GM21825 (cell line): ENCODE results near the gene C1D.
"Not testable (repeated sequence)": the region's sequence is repeated elsewhere in the genome, so short reads cannot be mapped to it uniquely, and the experiment has no call there.

Source experiments
- ATAC-seq: cut with Tn5 transposase; IDR thresholded peaks from one replicate; pipeline ENCODE4 v1.9.1; 2021; ENCODE audit warnings: mild to moderate bottlenecking, moderate library complexity; ENCODE audit not compliant: unreplicated experiment

C1D gene, protein sequence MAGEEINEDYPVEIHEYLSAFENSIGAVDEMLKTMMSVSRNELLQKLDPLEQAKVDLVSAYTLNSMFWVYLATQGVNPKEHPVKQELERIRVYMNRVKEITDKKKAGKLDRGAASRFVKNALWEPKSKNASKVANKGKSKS

DNA sequence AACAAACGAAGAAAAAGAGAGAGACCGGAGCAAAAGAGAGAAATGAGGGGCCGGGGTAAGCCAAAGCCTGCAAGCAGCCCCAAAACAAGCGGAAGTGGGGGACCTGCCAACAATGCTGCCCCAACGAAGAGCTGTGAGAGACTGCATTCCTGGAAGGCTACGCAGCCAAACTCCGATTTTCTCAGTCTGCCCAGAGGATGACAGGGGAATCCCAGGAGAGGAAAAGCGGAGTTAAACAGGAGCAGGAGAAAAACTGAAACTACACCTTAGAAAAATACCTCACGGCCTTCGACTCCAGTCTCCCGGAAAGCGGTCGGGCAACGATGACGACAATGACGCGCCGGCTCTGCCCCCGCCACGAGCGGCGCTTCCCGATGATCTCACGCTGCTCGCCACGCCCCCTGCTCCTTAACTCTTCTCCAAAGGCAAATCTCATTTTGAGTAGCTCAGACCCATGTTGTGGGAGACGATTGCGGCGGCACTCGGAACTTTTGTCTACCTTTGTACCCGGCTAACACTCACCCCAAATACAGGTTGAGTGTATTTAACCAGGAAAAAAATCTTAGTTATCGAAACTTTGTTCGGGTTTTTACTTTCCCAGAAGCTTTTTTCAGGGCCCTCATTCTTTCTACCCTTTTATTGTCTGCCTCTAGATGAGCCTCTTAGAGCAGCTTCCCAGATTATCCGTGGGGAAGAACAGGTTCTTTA lies at the start of gene C1D:
TSS of gene C1D (minus strand) at position 325 of the 708 bp plus-strand sequence. CDS start 15,694 bp downstream, outside the sequence.
- ATAC-seq: peak; percentile 94

DNA sequence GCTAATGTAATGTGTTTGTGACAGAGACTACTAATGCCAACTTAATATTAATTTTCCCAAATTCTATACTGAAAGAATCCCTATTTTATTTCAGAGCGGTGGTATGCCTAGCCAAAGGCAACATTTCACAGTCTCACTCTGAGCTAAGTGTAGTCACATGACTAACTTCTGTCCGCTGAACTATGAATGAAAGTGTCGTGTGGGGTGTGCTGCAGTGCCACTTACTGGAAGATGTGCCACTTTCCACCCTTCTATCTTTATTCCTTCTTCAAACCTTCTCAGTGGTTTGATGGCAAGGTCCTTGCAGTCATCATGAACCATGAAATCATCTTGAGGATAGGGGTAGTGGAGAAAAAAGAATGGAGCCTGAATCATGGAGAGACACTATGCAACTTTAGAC lies 47.3 kb upstream of the C1D start:
- ATAC-seq: peak; percentile 61

DNA sequence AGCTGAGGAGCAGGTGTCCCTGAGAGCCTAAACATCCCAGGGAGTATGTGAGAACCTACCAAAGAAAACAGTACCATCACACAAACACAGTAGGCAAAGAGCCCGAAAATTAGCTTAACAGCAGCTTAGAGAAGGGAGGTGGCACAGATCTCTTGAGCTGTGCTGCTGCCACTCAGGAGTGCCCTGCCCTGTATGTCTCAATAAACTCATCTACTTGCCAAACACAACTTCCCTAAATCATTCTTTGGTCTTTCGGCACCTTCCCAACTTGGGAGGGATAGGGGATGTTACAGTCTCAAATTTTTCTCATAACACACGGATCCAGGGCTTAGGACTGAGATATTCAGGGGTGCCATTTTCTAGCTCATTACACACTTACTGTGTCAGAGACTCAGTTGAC lies 45.3 kb upstream of the C1D start:
- no peak for ATAC-seq

DNA sequence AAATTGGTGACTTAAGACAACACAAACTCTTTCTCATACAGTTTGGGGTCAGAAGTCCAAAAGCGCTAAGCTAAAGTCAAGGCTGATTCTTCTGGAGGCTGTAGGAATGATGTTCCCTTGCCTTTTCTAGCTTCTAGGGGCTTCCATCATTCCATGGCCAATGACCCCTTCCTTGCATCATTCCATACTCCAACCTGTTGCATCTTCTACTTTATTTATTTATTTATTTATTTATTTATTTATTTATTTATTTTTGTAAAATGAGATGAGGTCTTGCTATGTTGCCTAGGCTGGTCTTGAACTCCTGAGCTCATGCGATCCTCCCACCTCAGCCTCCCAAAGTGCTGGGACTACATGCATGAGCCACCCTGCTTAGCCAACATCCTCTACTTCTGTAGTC lies 44.7 kb upstream of the C1D start:
- no peak for ATAC-seq

DNA sequence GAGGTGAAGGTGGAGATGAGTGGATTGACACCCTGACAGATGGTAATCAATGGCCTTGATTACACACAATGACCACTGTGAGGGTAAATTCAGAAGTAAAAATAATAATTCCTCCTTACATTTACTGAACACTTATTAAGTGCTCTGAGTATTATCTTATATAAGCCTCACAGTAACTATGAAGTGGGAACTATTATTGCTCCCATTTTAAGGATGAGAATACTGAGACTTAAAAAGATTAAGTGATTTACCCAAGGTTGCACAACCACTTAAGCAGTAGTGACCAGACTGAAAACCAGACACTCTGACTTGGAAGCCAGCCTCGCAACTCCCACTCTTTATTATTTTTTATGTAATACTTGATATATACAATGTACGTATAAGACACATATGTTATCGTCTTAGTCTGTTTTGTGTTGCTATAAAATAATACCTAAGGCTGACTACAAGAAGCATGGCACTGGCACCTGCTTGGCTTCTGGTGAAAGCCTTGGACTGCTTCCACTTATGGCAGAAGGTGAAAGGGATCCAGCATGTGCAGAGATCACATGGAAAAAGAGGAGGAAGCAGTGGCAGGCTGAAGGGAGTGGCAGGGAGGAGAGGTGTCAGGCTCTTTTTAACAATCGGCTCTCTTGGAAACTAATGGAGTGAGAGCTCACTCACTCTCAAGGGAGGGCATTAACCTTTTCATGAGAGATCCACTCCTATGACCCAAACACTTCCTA lies 41.5 kb upstream of the C1D start:
- ATAC-seq: no peak

DNA sequence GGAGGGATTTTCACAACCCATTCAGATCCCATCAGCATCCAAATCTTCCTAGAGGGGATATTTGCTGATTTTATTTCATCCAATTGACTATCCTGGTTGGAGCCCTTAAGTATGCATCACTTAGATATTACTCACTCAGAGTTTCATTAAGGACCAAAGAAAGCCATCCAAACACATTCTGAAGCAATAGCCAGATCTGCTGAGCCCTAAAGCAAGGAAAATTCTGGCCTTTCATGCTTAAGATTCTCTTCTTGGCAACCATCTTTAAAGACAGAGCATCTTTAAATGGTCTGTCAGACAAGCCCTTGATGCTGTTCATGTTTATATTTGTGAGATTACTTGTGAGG lies 40.9 kb upstream of the C1D start:
- ATAC-seq: no peak

DNA sequence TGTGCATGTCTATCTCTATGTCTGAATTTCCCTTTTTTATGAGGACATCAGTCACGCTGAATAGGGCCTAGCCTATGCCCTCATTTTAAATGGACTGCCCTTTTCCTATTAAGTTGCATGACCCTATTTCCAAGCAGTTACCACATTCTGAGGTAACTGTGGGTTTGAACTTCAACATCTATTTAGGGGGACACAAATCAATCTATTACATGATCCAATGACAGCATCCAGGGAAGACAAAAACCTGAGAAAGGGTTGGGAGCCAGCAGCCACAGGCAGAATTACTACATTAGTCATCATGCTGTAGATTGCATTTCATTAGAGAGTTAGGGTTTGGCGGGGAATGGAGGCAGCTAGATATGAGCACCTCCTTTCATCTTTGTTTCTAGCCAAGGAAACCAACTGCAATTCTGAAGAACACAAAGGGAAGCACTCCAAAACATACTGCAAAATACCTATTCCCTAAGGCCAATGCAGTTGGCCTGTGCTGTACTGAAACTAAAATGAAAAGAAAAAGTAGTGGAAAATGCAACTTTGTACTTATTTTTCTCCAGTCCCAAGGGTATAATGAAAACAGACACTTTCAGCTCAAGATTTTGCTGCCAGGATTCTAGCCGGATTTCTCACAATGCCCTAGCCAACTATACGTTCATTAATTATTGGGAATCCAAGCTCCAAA lies 40.4 kb upstream of the C1D start:
- no peak for ATAC-seq

DNA sequence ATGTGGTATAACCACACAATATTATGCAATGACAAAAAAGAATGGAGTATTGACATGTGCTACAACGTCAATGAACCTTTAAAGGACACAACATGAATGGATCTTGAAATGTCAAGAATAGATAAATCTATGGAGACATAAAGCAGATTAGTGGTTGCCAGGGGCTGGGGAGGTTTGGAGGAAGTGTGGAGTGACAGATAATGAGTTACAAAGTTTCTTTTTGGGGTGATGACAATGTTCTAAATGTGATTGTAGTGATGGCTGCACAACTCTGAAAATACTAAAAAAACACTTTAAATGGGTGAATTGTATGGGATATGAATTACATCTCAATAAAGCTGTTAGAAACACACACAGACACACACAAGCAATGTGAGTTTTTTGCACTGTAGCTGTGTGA lies 37.4 kb upstream of the C1D start:
- no peak for ATAC-seq

DNA sequence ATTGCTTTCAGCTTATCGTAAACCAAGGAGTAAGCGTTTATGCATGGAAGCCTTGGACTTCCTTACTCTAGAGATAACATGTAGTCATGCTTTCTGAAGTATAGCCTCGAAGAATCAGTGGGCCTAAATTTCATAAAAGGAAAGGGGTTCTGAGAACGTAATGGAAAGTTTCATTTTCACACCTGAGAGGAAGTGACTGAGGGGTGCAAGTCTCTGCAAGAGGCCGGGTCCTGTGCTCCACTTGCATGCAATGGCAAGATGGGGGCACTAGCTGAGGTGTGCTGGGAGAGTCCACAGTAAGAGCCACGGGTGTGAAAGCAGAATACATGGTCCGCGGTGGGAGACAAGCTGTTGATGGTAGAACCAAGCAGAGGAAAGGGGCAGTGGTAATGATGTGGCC lies 36.5 kb upstream of the C1D start:
- ATAC-seq: no peak

DNA sequence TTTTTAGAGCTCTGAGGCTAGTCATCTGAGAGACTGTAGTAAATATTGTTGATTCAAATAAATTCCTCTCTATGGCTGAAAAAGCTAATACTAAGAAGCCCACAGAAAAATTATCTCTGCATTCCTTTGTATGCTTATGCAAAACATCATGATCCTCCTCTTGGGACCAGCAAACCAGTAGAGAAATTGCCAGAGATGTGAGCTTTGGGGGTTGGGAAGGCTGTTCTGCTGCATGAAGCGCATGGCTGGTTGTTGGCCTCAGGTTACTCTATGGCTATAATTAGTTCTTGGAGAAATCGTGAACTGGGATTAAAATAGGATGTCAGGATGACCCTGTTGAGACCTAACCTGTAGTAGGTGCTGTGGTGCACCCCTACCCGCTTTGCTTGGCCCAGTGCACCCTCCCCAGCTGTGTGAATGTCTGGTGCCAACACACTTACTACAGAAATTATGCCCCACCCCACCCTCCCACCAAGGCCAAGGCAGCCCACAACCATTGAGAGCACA lies 35.5 kb upstream of the C1D start:
- no peak for ATAC-seq

DNA sequence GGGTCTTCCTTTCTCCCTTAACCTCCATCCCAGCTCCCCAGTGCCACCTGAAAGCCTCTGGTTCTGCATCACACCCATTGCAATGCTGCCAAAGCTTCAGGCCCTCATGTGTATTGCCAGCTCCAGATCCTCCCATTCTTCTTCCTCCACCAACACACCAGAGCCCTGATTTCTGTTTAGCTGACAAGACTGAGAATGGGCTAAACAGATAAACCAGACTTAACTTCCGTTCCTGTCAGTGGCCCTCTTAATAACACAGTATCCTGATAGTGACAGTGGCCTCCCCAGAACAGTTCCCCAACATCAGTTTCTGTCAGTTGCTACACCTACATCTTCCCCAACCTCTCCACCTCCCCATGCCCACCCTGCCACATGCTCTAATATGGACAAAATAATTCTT lies 31.3 kb upstream of the C1D start:
- no peak for ATAC-seq

DNA sequence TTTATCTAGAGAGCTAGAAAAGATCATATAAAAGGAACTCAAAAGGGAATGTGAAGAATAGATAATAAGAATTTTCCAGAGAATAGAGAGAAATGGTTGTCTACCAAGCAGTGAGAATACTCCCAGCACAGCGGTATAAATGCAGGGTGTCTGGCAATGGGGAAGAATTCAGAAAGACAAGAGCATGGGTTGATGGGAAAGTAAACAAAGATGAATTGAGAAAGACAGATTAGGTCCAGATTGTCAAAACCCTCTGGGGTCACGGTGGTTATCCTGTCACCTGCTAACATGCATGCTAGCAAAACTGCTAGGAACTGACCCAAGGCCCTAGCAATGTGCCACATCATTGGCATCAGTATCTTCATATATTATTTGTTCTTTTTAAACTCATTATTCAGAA lies 30.8 kb upstream of the C1D start:
- ATAC-seq: no peak

DNA sequence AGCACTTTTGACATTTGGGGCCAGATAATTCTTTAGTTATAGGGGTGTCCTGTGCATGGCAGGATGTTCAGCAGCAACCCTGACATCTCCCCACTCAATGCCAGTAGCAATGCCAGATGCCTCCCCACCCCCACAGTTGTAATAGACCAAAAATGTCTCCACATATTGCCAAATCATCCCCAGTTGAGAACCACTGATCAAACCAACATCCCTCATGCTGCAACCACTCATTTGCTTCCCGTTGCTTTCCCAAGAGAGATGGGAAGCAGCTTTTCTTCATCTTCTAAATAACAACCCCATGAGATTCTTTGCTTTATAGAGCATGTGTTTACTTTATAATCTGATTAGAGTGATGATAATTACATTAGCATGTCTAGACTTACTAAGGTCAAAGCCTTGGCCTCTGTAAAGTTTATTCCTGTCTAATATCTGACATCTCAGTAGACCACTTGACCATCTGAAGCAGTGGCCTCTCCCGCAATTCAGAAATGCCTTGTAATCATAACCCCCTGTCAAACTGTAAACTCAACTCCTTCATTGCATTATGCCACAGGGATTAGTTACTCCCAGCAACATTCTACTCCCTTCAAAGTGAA lies 28.7 kb upstream of the C1D start:
- ATAC-seq: no peak

DNA sequence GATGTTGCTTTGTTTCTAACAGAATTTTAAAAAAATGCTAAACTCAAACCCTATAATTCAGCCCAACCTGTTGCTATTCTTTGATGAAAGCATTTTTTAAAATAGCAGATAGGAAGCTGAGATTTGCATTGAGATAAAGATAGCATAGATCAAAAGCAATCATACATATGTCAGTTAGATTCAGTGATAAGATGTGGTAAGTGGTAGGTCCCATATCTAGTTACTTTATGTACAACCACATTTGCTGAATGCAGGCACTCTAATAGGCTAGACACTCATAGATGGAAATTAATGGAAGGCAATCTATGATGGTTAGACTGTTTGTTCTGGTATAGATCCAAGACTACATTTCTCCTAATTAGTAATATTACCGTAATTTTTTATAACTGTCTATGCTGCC lies 27.2 kb upstream of the C1D start:
- ATAC-seq: no peak

DNA sequence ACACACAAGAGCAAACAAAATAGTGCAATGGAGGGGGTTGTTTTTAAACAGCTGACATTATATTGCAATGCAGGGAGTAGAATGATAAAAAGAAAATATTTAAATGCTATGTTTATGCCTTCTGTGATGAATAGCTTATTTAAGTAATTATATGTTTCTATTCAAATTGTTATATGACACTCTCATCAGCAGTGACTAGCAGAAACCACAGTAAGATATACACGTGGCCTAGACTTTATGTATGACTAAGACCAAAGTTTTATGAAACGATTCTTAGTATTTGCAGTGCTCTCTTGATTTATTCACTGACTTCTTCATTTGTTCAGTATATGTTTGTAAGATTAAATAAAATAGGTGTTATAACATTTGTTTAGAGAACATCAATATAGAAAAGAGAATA lies 26.1 kb upstream of the C1D start:
- ATAC-seq: no peak

DNA sequence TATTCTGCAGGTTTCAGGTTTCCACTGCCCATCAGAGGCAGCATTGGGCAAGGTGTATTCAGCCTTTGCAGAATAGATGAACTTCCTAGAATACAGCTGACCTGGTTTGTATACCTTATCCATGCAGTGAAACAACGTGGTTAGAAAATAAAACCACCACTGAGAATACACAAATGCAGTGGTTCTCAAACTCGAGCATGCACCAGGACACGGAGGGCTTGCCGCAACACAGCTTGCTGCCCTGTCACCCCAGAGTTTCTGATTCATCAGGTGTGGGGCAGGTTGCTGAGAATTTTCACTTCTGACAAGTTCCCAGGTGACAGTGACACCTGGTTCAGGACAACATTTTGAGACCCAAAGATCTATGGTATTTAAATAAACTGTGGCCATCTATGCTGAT lies 23.4 kb upstream of the C1D start:
- ATAC-seq: no peak

DNA sequence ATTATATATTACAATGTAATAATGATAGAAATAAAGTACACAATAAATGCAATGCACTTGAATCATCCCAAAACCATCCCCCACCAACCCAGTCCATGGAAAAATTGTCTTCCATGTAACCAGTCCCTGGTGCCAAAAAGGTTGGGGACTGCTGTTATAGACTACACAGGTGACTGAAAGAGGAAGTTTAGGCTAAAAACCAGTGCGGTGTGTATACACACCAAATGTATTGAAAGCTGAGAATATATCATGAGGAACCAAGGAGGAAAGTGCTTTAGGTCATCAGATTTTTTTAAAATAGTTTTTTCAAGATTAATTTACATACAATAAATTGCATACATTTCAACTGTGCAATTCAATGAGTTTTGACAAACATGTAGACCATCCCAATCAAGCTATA lies 20.5 kb upstream of the C1D start:
- ATAC-seq: no peak

DNA sequence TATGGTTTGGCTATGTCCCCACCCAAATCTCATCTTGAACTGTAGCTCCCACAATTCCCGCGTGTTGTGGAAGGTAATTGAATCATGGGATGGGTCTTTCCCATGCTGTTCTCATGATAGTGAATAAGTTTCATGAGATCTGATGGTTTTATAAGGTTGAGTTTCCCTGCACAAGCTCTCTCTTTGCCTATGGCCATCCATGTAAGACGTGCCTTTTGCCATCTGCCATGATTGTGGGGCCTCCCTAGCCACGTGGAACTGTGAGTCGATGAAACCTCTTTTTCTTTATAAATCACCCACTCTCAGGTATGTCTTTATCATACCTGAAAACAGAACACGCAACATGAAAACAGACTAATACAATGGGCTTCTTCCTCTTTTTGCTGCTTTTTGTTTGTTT lies 11.2 kb upstream of the C1D start:
- ATAC-seq: no peak

DNA sequence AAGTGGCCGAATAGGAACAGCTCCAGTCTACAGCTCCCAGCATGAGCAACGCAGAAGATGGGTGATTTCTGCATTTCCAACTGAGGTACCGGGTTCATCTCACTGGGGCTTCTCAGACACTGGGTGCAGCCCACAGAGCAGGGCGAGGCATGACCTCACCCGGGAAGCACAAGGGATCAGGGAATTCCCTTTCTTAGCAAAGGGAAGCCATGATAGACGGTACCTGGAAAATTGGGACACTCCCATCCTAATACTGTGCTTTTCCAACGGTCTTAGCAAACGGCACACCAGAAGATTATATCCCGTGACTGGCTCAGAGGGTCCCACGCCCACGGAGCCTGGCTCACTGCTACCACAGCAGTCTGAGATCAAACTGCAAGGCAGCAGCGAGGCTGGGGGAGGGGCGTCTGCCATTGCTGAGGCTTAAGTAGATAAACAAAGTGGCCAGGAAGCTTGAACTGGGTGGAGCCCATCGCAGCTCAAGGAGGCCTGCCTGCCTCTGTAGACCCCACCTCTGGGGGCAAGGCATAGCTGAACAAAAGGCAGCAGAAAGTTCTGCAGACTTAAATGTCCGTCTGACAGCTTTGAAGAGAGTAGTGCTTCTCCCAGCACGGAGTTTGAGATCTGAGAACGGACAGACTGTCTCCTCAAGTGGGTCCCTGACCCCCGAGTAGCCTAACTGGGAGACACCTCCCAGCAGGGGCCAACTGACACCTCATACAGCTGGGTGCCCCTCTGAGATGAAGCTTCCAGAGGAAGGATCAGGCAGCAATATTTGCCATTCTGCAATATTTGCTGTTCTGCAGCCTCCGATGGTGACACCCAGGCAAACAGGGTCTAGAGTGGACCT lies 1.2 kb upstream of the C1D start:
- not testable (repeated sequence) for ATAC-seq

DNA sequence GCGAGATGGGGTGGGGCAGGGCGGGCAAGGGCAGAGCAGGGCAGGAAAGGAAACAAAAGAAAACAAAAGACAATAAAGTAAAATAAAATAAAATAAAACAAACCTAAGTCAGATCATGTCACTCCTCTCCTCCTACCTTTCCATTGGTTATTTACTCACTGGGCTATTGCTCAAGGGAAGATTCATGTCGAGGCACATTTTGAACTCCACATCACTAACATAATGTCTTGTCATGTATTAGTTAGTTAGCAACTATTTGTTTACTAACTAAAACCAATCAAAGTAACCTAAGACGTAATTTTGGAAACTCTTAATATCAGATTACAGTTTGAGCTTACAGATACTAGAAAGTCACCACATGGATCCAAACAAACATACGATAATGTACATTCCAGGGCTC lies 2.2 kb downstream of the C1D start:
- ATAC-seq: no peak
